ENCODE measurements around the gene CDC73. TPM values are rescaled to one million over a fixed set of nuclear protein-coding genes. Genes with fewer than 3 reads are reported as not detected.

Gene CDC73
- total RNA-seq, 2 experiments from 2014 or later: 12.9 to 50.0 TPM

GRCh38 chr1:193181536-193181935 lies 59.7 kb downstream of the CDC73 start:
- Histone ChIP-seq H3K79me2 (ENCODE audit: insufficient read depth, low read depth, low read length) (peaks cover 14% of the 10 kb centered on the region; the same call in 1 of the 2 replicates), H3K36me3 (ENCODE audit: insufficient read depth, low read length) (no peaks in the 10 kb centered on the region), H3K9me3 (ENCODE audit: low read length) (no peaks in the 10 kb centered on the region), H4K20me1 (ENCODE audit: insufficient read depth, low read length) (peaks cover 7% of the 10 kb centered on the region; the same call in 1 of the 2 replicates), H2AFZ (ENCODE audit: low read length) (no peak overlapping the region), H3K27ac (ENCODE audit: low read depth, low read length, poor library complexity, severe bottlenecking) (no peak overlapping the region), H3K4me2 (ENCODE audit: low read length) (no peak overlapping the region), H3K9me2 (ENCODE audit: insufficient read depth, low read length) (no peaks in the 10 kb centered on the region), H3K4me1 (ENCODE audit: insufficient read depth, low read length, poor library complexity, severe bottlenecking) (no peaks in the 10 kb centered on the region), H3K4me3 (ENCODE audit: low read depth, low read length, poor library complexity, severe bottlenecking) (no peak overlapping the region)
- ChIA-PET CTCF (ENCODE audit: unreplicated experiment) (no interaction called here), POLR2A (interaction anchor here (1.1 to 1.4 kb wide), 2 partner anchors 27 to 55 kb away, joined by 3 read pairs; no protein-coding TSS in a partner anchor)
- no peak for TF ChIP-seq CTCF (conservative IDR thresholded peaks at IDR 0.05; ENCODE audit: low read length)
- no peak for TF ChIP-seq EZH2phosphoT487 (IDR thresholded peaks at IDR 0.05; ENCODE audit: borderline replicate concordance, low read depth, low read length)
- intact Hi-C loops (cut with micrococcal nuclease; ENCODE audit: unreplicated experiment): loop anchor here (5.0 kb wide), 1 partner anchor 1116 kb away; no protein-coding TSS in a partner anchor
- DNase-seq (ENCODE audit: low spot score): no peak
- BruUV-seq (replicated peaks): no TSS peak

GRCh38 chr1:193181985-193182384 lies 60.2 kb downstream of the CDC73 start:
- H3K27ac ChIP-seq (ENCODE audit: low read depth, low read length, poor library complexity, severe bottlenecking): no peak overlapping the region
- H2AFZ ChIP-seq (ENCODE audit: low read length): no peak overlapping the region
- peaks cover 18% of the 10 kb centered on the region; the same call in 1 of the 2 replicates for H3K79me2 ChIP-seq (ENCODE audit: insufficient read depth, low read depth, low read length)
- no peak overlapping the region for H3K4me3 ChIP-seq (ENCODE audit: low read depth, low read length, poor library complexity, severe bottlenecking)
- no peaks in the 10 kb centered on the region for H3K9me3 ChIP-seq (ENCODE audit: low read length)
- H3K9me2 ChIP-seq (ENCODE audit: insufficient read depth, low read length): no peaks in the 10 kb centered on the region
- peaks cover 7% of the 10 kb centered on the region; the same call in 1 of the 2 replicates for H4K20me1 ChIP-seq (ENCODE audit: insufficient read depth, low read length)
- H3K4me1 ChIP-seq (ENCODE audit: insufficient read depth, low read length, poor library complexity, severe bottlenecking): no peaks in the 10 kb centered on the region
- intact Hi-C loops (cut with micrococcal nuclease; ENCODE audit: unreplicated experiment): loop anchor here (5.0 kb wide), 1 partner anchor 1115 kb away; no protein-coding TSS in a partner anchor
- no peak for DNase-seq (ENCODE audit: low spot score)
- no peak overlapping the region for H3K4me2 ChIP-seq (ENCODE audit: low read length)
- CTCF ChIA-PET (ENCODE audit: unreplicated experiment): no interaction called here
- TF ChIP-seq EZH2phosphoT487 (IDR thresholded peaks at IDR 0.05; ENCODE audit: borderline replicate concordance, low read depth, low read length) (no peak), CTCF (conservative IDR thresholded peaks at IDR 0.05; ENCODE audit: low read length) (no peak)
- POLR2A ChIA-PET: interaction anchor here (1.1 to 1.4 kb wide), 2 partner anchors 27 to 55 kb away, joined by 3 read pairs; no protein-coding TSS in a partner anchor
- H3K36me3 ChIP-seq (ENCODE audit: insufficient read depth, low read length): no peaks in the 10 kb centered on the region
- BruUV-seq (replicated peaks): no TSS peak

- Histone ChIP-seq H2AFZ (ENCODE audit: low read length) (no peak overlapping the region), H3K9me2 (ENCODE audit: insufficient read depth, low read length) (no peaks in the 10 kb centered on the region), H3K4me3 (ENCODE audit: low read depth, low read length, poor library complexity, severe bottlenecking) (no peak overlapping the region), H3K4me2 (ENCODE audit: low read length) (no peak overlapping the region), H3K4me1 (ENCODE audit: insufficient read depth, low read length, poor library complexity, severe bottlenecking) (no peaks in the 10 kb centered on the region), H3K36me3 (ENCODE audit: insufficient read depth, low read length) (no peaks in the 10 kb centered on the region), H3K27ac (ENCODE audit: low read depth, low read length, poor library complexity, severe bottlenecking) (no peak overlapping the region), H3K79me2 (ENCODE audit: insufficient read depth, low read depth, low read length) (peaks cover 28% of the 10 kb centered on the region; the same call in 1 of the 2 replicates), H3K9me3 (ENCODE audit: low read length) (no peaks in the 10 kb centered on the region), H4K20me1 (ENCODE audit: insufficient read depth, low read length) (peaks cover 7% of the 10 kb centered on the region; the same call in 1 of the 2 replicates)
- no TSS peak for BruUV-seq (replicated peaks)
- TF ChIP-seq CTCF (conservative IDR thresholded peaks at IDR 0.05; ENCODE audit: low read length): peak; percentile 98
- no peak for TF ChIP-seq EZH2phosphoT487 (IDR thresholded peaks at IDR 0.05; ENCODE audit: borderline replicate concordance, low read depth, low read length)
- peak; percentile 56 for DNase-seq (ENCODE audit: low spot score)
- POLR2A ChIA-PET: no interaction called here
- intact Hi-C loops (cut with micrococcal nuclease; ENCODE audit: unreplicated experiment): loop anchor here (5.0 kb wide), 1 partner anchor 1114 kb away; no protein-coding TSS in a partner anchor
- CTCF ChIA-PET (ENCODE audit: unreplicated experiment): no interaction called here
Measured at GRCh38 chr1:193183019-193183627, 61.3 kb downstream of the CDC73 start.
